Caco-2 (cell line): ENCODE measurements around the gene ASXL1. TPM values are rescaled to one million over a fixed set of nuclear protein-coding genes. Genes with fewer than 3 reads are reported as not detected.

ENCODE experiments used
- BruUV-seq: library from RNA; stranded (reverse); fragments of 400-500 nt; replicated peaks from 2 replicates; lab custom pipeline; 2021; lab: Mats Ljungman, UMichigan
- CTCF ChIA-PET: fragments of 300-600 bp; sonication (Branson Sonifier 250); formaldehyde crosslinking; loops from one replicate; lab custom pipeline; 2022; ENCODE audit warnings: antibody characterized with exemption; lab: Charles Lee
- POLR2A ChIA-PET: fragments of 300-600 bp; sonication (Branson Sonifier 250); formaldehyde crosslinking; loops from one replicate; lab custom pipeline; 2022; ENCODE audit warnings: antibody characterized with exemption; lab: Charles Lee
- DNase-seq, 2 experiments: peaks; one replicate each; pipeline versions ENCODE4 v3.0.0 to v3.0.0-alpha.2; 2020 to 2022
- H3K27me3 ChIP-seq: replicated peaks from 2 replicates; pipeline ENCODE4 v1.6.0; 2011; ENCODE audit warnings: low read length; ENCODE audit not compliant: control insufficient read depth, insufficient read depth
- H3K36me3 ChIP-seq: 2 replicates; pipeline ENCODE4 v1.5.1; 2011; ENCODE audit warnings: low read length; ENCODE audit not compliant: control insufficient read depth, insufficient read depth
- H3K4me1 ChIP-seq: fragments of 250-450 bp; sonication (Bioruptor Pico); 2 replicates; pipeline ENCODE4 v1.5.1; 2020; ENCODE audit warnings: mild to moderate bottlenecking
- H3K4me3 ChIP-seq: 2 replicates; pipeline ENCODE4 v1.5.1; 2011; ENCODE audit warnings: low read depth, mild to moderate bottlenecking, control low read depth, low read length
- H3K9me3 ChIP-seq: fragments of 250-450 bp; sonication (Bioruptor Pico); 2 replicates; pipeline ENCODE4 v1.5.1; 2020; ENCODE audit warnings: mild to moderate bottlenecking, moderate library complexity
- H3K27ac Mint-ChIP-seq: one replicate; pipeline ENCODE4 v1.8.0; 2022; ENCODE audit warnings: mixed read lengths; ENCODE audit not compliant: unreplicated experiment
- H3K27me3 Mint-ChIP-seq: one replicate; pipeline ENCODE4 v1.8.0; 2022; ENCODE audit warnings: mixed read lengths; ENCODE audit not compliant: insufficient read depth, unreplicated experiment
- H3K36me3 Mint-ChIP-seq: one replicate; pipeline ENCODE4 v1.8.0; 2022; ENCODE audit warnings: mild to moderate bottlenecking, mixed read lengths; ENCODE audit not compliant: insufficient read depth, unreplicated experiment
- H3K4me1 Mint-ChIP-seq: one replicate; pipeline ENCODE4 v1.8.0; 2022; ENCODE audit warnings: low read depth, mixed read lengths; ENCODE audit not compliant: unreplicated experiment
- H3K4me3 Mint-ChIP-seq: one replicate; pipeline ENCODE4 v1.8.0; 2022; ENCODE audit warnings: mild to moderate bottlenecking, moderate library complexity, mixed read lengths; ENCODE audit not compliant: unreplicated experiment
- H3K9me3 Mint-ChIP-seq: one replicate; pipeline ENCODE4 v1.8.0; 2022; ENCODE audit warnings: mixed read lengths; ENCODE audit not compliant: unreplicated experiment
- CTCF ChIP-seq, 2 experiments: fragments of 200-600 bp in 1 of 2; IDR thresholded peaks; 1 replicate in 1 of 2; 2 replicates in 1 of 2; pipeline versions ENCODE4 v1.5.1 to v1.8.0; 2011 to 2022; ENCODE audit warnings: antibody characterized with exemption in 1 of 2, control low read depth in 1 of 2, inconsistent platforms in 1 of 2, low read depth in 1 of 2, low read length in 1 of 2, mild to moderate bottlenecking in 1 of 2, moderate library complexity in 1 of 2; ENCODE audit not compliant: insufficient read depth in 1 of 2, severe bottlenecking in 1 of 2, unreplicated experiment in 1 of 2
- intact Hi-C: fragments of 100-400 bp; cut with micrococcal nuclease; formaldehyde crosslinking; loops from one replicate; pipeline ENCODE4 v1.10.0; 2022; ENCODE audit not compliant: unreplicated experiment
- total RNA-seq: library from RNA; stranded (reverse); gene quantifications from 2 replicates; pipeline ENCODE4 v1.2.3, GENCODE V29; 2022

ASXL1 gene
- total RNA-seq, 1 experiment from 2014 or later = 226 TPM

- peak; percentile 86 to 92 for DNase-seq
- peaks cover 62% of the 10 kb centered on the region for H3K4me1 ChIP-seq
- H3K4me3 Mint-ChIP-seq = peak overlapping the region; percentile 77
- no TSS peak for BruUV-seq
- no peaks in the 10 kb centered on the region for H3K9me3 ChIP-seq
- H3K4me1 Mint-ChIP-seq = peaks cover 46% of the 10 kb centered on the region
- peaks cover 33% of the 10 kb centered on the region for H3K36me3 Mint-ChIP-seq
- H3K4me3 ChIP-seq = peak overlapping the region; percentile 93
- ChIA-PET POLR2A (interaction anchor here (0.5 to 1.3 kb wide), 10 partner anchors 12 to 132 kb away, joined by 3 to 9 read pairs (median 4); no protein-coding TSS in a partner anchor), CTCF (interaction anchor here (0.6 to 1.0 kb wide), 5 partner anchors 14 to 941 kb away, joined by 3 to 8 read pairs (median 3); no protein-coding TSS in a partner anchor)
- no peaks in the 10 kb centered on the region for H3K27me3 Mint-ChIP-seq
- H3K27ac Mint-ChIP-seq = peak overlapping the region; percentile 65
- intact Hi-C loops = loop anchor here (1.0 to 5.0 kb wide), 8 partner anchors 9 to 117 kb away; no protein-coding TSS in a partner anchor
- no peaks in the 10 kb centered on the region for H3K9me3 Mint-ChIP-seq
- no peaks in the 10 kb centered on the region for H3K27me3 ChIP-seq
- H3K36me3 ChIP-seq = no peaks in the 10 kb centered on the region
- no peak for TF ChIP-seq CTCF (IDR thresholded peaks at IDR 0.05; ENCODE audit: insufficient read depth in 1 of 2, low read depth in 1 of 2, low read length in 1 of 2, severe bottlenecking in 1 of 2, unreplicated experiment in 1 of 2)
Measured at GRCh38 chr20:32358883-32359632, 927 bp downstream of the ASXL1 start.

GRCh38 chr20:32359633-32360332, 1.7 kb downstream of the ASXL1 start:
- POLR2A ChIA-PET = interaction anchor here (0.6 to 1.3 kb wide), 5 partner anchors 11 to 132 kb away, joined by 3 to 6 read pairs (median 4); no protein-coding TSS in a partner anchor
- TSS peak; percentile 47 for BruUV-seq
- H3K36me3 Mint-ChIP-seq = peaks cover 33% of the 10 kb centered on the region
- Histone ChIP-seq H3K9me3 (no peaks in the 10 kb centered on the region), H3K36me3 (no peaks in the 10 kb centered on the region), H3K4me1 (peaks cover 56% of the 10 kb centered on the region), H3K27me3 (no peaks in the 10 kb centered on the region), H3K4me3 (peak overlapping the region; percentile 93)
- H3K4me3 Mint-ChIP-seq = peak overlapping the region; percentile 77
- H3K9me3 Mint-ChIP-seq = no peaks in the 10 kb centered on the region
- H3K27ac Mint-ChIP-seq = peak overlapping the region; percentile 65
- H3K4me1 Mint-ChIP-seq = peaks cover 43% of the 10 kb centered on the region
- TF ChIP-seq CTCF (IDR thresholded peaks at IDR 0.05; ENCODE audit: insufficient read depth in 1 of 2, low read depth in 1 of 2, low read length in 1 of 2, severe bottlenecking in 1 of 2, unreplicated experiment in 1 of 2) = no peak
- H3K27me3 Mint-ChIP-seq = no peaks in the 10 kb centered on the region
- intact Hi-C loops = loop anchor here (1.0 to 5.0 kb wide), 4 partner anchors 9 to 117 kb away; no protein-coding TSS in a partner anchor
- CTCF ChIA-PET = interaction anchor here (0.7 to 1.0 kb wide), 3 partner anchors 15 to 149 kb away, joined by 3 to 5 read pairs (median 3); no protein-coding TSS in a partner anchor
- no peak for DNase-seq

- no peaks in the 10 kb centered on the region for H3K27me3 ChIP-seq
- CTCF ChIA-PET = interaction anchor here (0.7 kb wide), 1 partner anchor 149 kb away, joined by 3 read pairs; no protein-coding TSS in a partner anchor
Measured at GRCh38 chr20:32360333-32360634, 2.2 kb downstream of the ASXL1 start.

More at GRCh38 chr20:32360333-32360634, 2.2 kb downstream of the ASXL1 start:
- peak in 1 of 2 experiments; percentile 34 for DNase-seq
- no TSS peak for BruUV-seq
- POLR2A ChIA-PET = no interaction called here
- Histone ChIP-seq H3K4me1 (peaks cover 51% of the 10 kb centered on the region), H3K9me3 (no peaks in the 10 kb centered on the region), H3K36me3 (no peaks in the 10 kb centered on the region), H3K4me3 (peak overlapping the region; percentile 93)
- peak overlapping the region; percentile 65 for H3K27ac Mint-ChIP-seq
- no peak for TF ChIP-seq CTCF (IDR thresholded peaks at IDR 0.05; ENCODE audit: insufficient read depth in 1 of 2, low read depth in 1 of 2, low read length in 1 of 2, severe bottlenecking in 1 of 2, unreplicated experiment in 1 of 2)
- H3K27me3 Mint-ChIP-seq = no peaks in the 10 kb centered on the region
- peaks cover 33% of the 10 kb centered on the region for H3K36me3 Mint-ChIP-seq
- intact Hi-C loops = no loop called here
- peaks cover 43% of the 10 kb centered on the region for H3K4me1 Mint-ChIP-seq
- peak overlapping the region; percentile 77 for H3K4me3 Mint-ChIP-seq
- no peaks in the 10 kb centered on the region for H3K9me3 Mint-ChIP-seq
